ENCODE measurements around the gene SAMD3.

GRCh38 chr6:130143709-130144108 lies 79.0 kb downstream of the SAMD3 start:
- no peak for TF ChIP-seq CTCF (conservative IDR thresholded peaks at IDR 0.05)
- TF ChIP-seq ZFX (IDR thresholded peaks at IDR 0.05): no peak

Measured in C4-2B (cell line).